Loucy (cell line): ENCODE data around the gene AIDA.

Source experiments
- H2AFZ ChIP-seq: fragments of 200-600 bp; sonication (generic); 2 replicates; pipeline ENCODE4 v1.6.0; 2016; ENCODE audit warnings: antibody characterized with exemption, mild to moderate bottlenecking, low read length, moderate library complexity
- H3F3A ChIP-seq: fragments of 200-600 bp; 2 replicates; pipeline ENCODE4 v1.6.0; 2016; ENCODE audit warnings: antibody characterized with exemption, low read depth, mild to moderate bottlenecking
- H3K27me3 ChIP-seq: fragments of 200-600 bp; sonication (generic); 2 replicates; pipeline ENCODE4 v1.6.1; 2014; ENCODE audit warnings: low read length, mild to moderate bottlenecking; ENCODE audit not compliant: insufficient read depth, poor library complexity, severe bottlenecking
- H3K36me3 ChIP-seq: fragments of 200-600 bp; sonication (generic); 2 replicates; pipeline ENCODE4 v1.6.1; 2016; ENCODE audit warnings: low read length; ENCODE audit not compliant: insufficient read depth
- H3K4me1 ChIP-seq: fragments of 200-600 bp; sonication (generic); 2 replicates; pipeline ENCODE4 v1.5.1; 2014; ENCODE audit warnings: low read length, mild to moderate bottlenecking; ENCODE audit not compliant: insufficient read depth, poor library complexity, severe bottlenecking
- H3K4me2 ChIP-seq: fragments of 200-600 bp; sonication (generic); 2 replicates; pipeline ENCODE4 v1.6.0; 2014; ENCODE audit warnings: antibody characterized with exemption, low read length, low read depth, mild to moderate bottlenecking; ENCODE audit not compliant: poor library complexity, severe bottlenecking
- H3K4me3 ChIP-seq: fragments of 200-600 bp; sonication (generic); 2 replicates; pipeline ENCODE4 v1.5.1; 2014; ENCODE audit warnings: low read length, mild to moderate bottlenecking, mixed read lengths; ENCODE audit not compliant: poor library complexity, severe bottlenecking
- H3K79me2 ChIP-seq: fragments of 200-600 bp; sonication (generic); 2 replicates; pipeline ENCODE4 v1.6.1; 2014; ENCODE audit warnings: low read length; ENCODE audit not compliant: insufficient read depth
- H3K9ac ChIP-seq: fragments of 200-600 bp; sonication (generic); 2 replicates; pipeline ENCODE4 v1.6.0; 2014; ENCODE audit warnings: mild to moderate bottlenecking, low read depth, low read length, moderate library complexity; ENCODE audit not compliant: poor library complexity, severe bottlenecking
- H3K9me2 ChIP-seq: fragments of 200-600 bp; sonication (generic); replicated peaks from 2 replicates; pipeline ENCODE4 v1.6.1; 2016; ENCODE audit warnings: low read depth, low read length, mixed read lengths
- H3K9me3 ChIP-seq: fragments of 200-600 bp; sonication (generic); 2 replicates; pipeline ENCODE4 v1.6.1; 2014; ENCODE audit warnings: mild to moderate bottlenecking, antibody characterized with exemption, low read length, low read depth; ENCODE audit not compliant: insufficient read depth
- H4K20me1 ChIP-seq: fragments of 200-600 bp; sonication (generic); 2 replicates; pipeline ENCODE4 v1.6.0; 2014; ENCODE audit warnings: antibody characterized with exemption, low read length, mild to moderate bottlenecking; ENCODE audit not compliant: insufficient read depth, poor library complexity, severe bottlenecking
- EZH2phosphoT487 ChIP-seq: fragments of 200-600 bp; IDR thresholded peaks from 2 replicates; pipeline ENCODE4 v1.6.1; 2018; ENCODE audit warnings: antibody characterized with exemption, mild to moderate bottlenecking, moderate library complexity, borderline replicate concordance
- TF ChIP-seq, protein P1 (sequence below): fragments of 200-600 bp; sonication (generic); conservative IDR thresholded peaks from 2 replicates; pipeline ENCODE4 v1.5.1; 2014; ENCODE audit warnings: mild to moderate bottlenecking, antibody characterized with exemption, low read length

The AIDA gene

DNA sequence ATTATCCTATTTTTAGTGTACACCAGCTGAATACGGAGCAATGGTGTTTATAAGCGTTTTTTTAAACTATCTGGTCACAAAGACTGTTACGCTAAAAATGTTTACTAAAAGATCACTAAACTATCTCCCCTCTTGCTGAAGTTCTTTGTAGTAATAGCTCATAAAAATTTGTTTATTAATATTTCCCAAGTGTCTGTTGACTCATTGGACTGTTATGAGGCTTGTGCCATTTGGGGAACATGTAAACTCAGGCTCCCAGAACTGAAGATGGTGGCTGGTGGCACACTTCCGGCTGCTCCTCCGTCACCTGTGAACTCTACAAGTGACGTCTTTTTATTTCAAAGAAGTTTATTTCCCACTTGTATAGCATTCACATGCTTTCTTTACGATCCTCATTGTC lies 46.3 kb downstream of the AIDA start:
- Histone ChIP-seq H3K4me3 (no peak overlapping the region), H3K9ac (no peak overlapping the region), H3F3A (no peaks in the 10 kb centered on the region), H4K20me1 (no peaks in the 10 kb centered on the region), H3K9me2 (no peaks in the 10 kb centered on the region), H3K36me3 (peaks cover 76% of the 10 kb centered on the region; the same call in 1 of the 2 replicates), H3K9me3 (no peaks in the 10 kb centered on the region), H2AFZ (no peak overlapping the region), H3K27me3 (no peaks in the 10 kb centered on the region), H3K4me1 (no peaks in the 10 kb centered on the region), H3K79me2 (no peaks in the 10 kb centered on the region), H3K4me2 (no peak overlapping the region)
- no peak for TF ChIP-seq EZH2phosphoT487
- TF ChIP-seq, protein P1, sequence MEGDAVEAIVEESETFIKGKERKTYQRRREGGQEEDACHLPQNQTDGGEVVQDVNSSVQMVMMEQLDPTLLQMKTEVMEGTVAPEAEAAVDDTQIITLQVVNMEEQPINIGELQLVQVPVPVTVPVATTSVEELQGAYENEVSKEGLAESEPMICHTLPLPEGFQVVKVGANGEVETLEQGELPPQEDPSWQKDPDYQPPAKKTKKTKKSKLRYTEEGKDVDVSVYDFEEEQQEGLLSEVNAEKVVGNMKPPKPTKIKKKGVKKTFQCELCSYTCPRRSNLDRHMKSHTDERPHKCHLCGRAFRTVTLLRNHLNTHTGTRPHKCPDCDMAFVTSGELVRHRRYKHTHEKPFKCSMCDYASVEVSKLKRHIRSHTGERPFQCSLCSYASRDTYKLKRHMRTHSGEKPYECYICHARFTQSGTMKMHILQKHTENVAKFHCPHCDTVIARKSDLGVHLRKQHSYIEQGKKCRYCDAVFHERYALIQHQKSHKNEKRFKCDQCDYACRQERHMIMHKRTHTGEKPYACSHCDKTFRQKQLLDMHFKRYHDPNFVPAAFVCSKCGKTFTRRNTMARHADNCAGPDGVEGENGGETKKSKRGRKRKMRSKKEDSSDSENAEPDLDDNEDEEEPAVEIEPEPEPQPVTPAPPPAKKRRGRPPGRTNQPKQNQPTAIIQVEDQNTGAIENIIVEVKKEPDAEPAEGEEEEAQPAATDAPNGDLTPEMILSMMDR: no peak

DNA sequence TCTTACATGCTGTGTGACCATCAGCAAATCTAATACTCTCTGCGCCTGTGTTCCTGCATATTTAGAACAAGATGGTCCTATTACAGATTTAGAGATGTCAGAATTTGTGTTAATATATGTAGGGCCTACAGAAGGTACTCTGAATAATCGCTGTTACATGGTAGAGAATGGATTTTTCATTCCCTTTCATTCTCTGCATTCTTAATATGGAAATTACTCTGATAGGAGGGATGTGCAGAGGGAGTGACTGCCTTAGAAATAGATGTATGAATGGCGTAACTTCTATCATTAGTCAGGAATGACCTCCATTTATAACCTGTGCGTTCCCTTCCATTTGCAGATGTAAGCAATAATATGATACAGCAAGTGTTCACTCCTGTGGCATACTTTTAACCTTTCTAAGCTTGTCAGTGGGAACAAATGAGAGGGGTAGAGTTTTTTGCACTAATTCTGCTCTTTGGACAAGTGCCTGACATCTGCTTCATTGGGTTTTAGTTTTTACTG lies 48.8 kb downstream of the AIDA start:
- H3K4me2 ChIP-seq: no peak overlapping the region
- no peaks in the 10 kb centered on the region for H3K9me2 ChIP-seq
- H3K4me3 ChIP-seq: no peak overlapping the region
- H3K79me2 ChIP-seq: no peaks in the 10 kb centered on the region
- H3K36me3 ChIP-seq: peaks cover 90% of the 10 kb centered on the region
- TF ChIP-seq, protein P1: no peak
- no peak for TF ChIP-seq EZH2phosphoT487
- no peak overlapping the region for H3K9ac ChIP-seq
- H3K9me3 ChIP-seq: no peaks in the 10 kb centered on the region
- H3F3A ChIP-seq: no peaks in the 10 kb centered on the region
- H2AFZ ChIP-seq: no peak overlapping the region
- H3K27me3 ChIP-seq: no peaks in the 10 kb centered on the region
- no peaks in the 10 kb centered on the region for H3K4me1 ChIP-seq
- no peaks in the 10 kb centered on the region for H4K20me1 ChIP-seq

DNA sequence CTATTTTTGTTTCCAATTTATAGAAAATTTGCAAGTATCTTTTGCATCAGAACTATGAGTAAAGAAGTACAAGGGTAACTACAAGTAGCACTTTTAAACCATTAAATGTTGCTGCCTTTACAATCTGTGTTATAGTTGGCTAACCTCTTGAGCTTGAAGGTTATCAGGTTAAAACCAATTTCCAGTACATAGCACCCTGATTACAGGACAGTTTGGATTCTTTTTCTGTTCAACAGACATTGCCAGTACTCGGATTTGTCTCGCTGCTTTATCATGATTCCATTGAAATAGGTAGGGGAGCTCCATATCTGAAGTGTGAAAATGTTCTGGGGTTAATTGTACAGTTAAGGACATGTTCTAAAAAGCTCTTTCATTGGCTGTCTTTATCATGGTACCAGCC lies 54.4 kb downstream of the AIDA start:
- Histone ChIP-seq H3K36me3 (peaks cover 94% of the 10 kb centered on the region), H3K4me2 (no peak overlapping the region), H3K9me2 (no peaks in the 10 kb centered on the region), H3K9me3 (no peaks in the 10 kb centered on the region), H3K79me2 (0 out of 2 replicates have a peak, but pooled peaks cover 5% of the 10 kb centered on the region), H3K9ac (no peak overlapping the region), H3K27me3 (no peaks in the 10 kb centered on the region), H2AFZ (no peak overlapping the region), H3F3A (peaks cover 6% of the 10 kb centered on the region; the same call in 1 of the 2 replicates), H3K4me1 (peaks cover 27% of the 10 kb centered on the region), H4K20me1 (no peaks in the 10 kb centered on the region), H3K4me3 (no peak overlapping the region)
- TF ChIP-seq EZH2phosphoT487: no peak
- TF ChIP-seq, protein P1: no peak
